Uterus (tissue), 2 donors: ENCODE measurements around the gene KHSRP.

Experiments
- CTCF ChIP-seq, 4 experiments: fragments of 200-600 bp in 2 of 4; fragments of 450-650 bp in 2 of 4; sonication (generic) in 2 of 4; IDR thresholded peaks; one replicate each; pipeline ENCODE4 v1.5.1; 2016 to 2019; ENCODE audit warnings: antibody characterized with exemption in 4 of 4, mild to moderate bottlenecking in 2 of 4, moderate library complexity in 1 of 4
- POLR2A ChIP-seq, 2 donors: fragments of 450-650 bp; IDR thresholded peaks; one replicate each; pipeline ENCODE4 v1.6.1; 2016; ENCODE audit warnings: antibody characterized with exemption in 2 of 2, mild to moderate bottlenecking in 1 of 2, moderate library complexity in 1 of 2

- TF ChIP-seq CTCF (IDR thresholded peaks at IDR 0.05) (no peak), POLR2A (IDR thresholded peaks at IDR 0.05) (no peak)
Measured at GRCh38 chr19:6379744-6380143, 44.9 kb downstream of the KHSRP start.
